K562 (cell line): ENCODE measurements around the gene IKBKE. TPM values are rescaled to one million over a fixed set of nuclear protein-coding genes. Genes with fewer than 3 reads are reported as not detected.

ENCODE experiments used
- L3MBTL2 ChIP-seq: fragments of 450-650 bp; IDR thresholded peaks from 2 replicates; pipeline ENCODE4 v1.6.1; 2016; ENCODE audit warnings: mild to moderate bottlenecking, moderate library complexity
- NCOA1 ChIP-seq: fragments of 450-650 bp; IDR thresholded peaks from 2 replicates; pipeline ENCODE4 v1.6.1; 2016; ENCODE audit warnings: low read depth
- PHF20 ChIP-seq: fragments of 450-650 bp; IDR thresholded peaks from 2 replicates; pipeline ENCODE4 v1.6.1; 2018; ENCODE audit not compliant: partially characterized antibody
- RAD21 ChIP-seq, 2 experiments: fragments of 250-450 bp in 1 of 2; fragments of 450-650 bp in 1 of 2; sonication (Bioruptor Pico) in 1 of 2; formaldehyde crosslinking in 1 of 2; IDR thresholded peaks in 1 of 2; conservative IDR thresholded peaks in 1 of 2; 2 replicates each; pipeline versions ENCODE4 v1.4.0 to v1.8.0; 2020 to 2022; ENCODE audit warnings: mild to moderate bottlenecking in 2 of 2, moderate library complexity in 1 of 2
- THRA ChIP-seq: fragments of 450-650 bp; IDR thresholded peaks from 2 replicates; pipeline ENCODE4 v1.6.1; 2017; ENCODE audit warnings: mild to moderate bottlenecking, moderate library complexity
- polyA plus RNA-seq, 8 experiments: library from polyadenylated mRNA; depleted of rRNA in 4 of 8; stranded (reverse) in 5 of 8; unstranded in 3 of 8; fragments of >200 nt; fragmentation: Nextera tagmentation in 2 of 8; fragmentation: Illumina TruSeq in 1 of 8; extraction: Ambion mirVana in 2 of 8; extraction: Trizol in 1 of 8; gene quantifications; 2 replicates each; pipeline versions ENCODE4 v1.2.1 to v1.2.3, GENCODE V29; 2011 to 2014; ENCODE audit warnings: inconsistent platforms in 1 of 8, missing spikeins in 1 of 8
- total RNA-seq, 7 experiments: library from RNA; depleted of rRNA in 6 of 7; stranded (reverse); fragments of >200 nt in 6 of 7; fragmentation: Illumina TruSeq in 2 of 7; extraction: Trizol in 2 of 7; gene quantifications; 2 replicates each; pipeline versions ENCODE4 v1.2.1 to v1.2.3, GENCODE V29; 2011 to 2021; ENCODE audit warnings: low replicate concordance in 1 of 7
- TF ChIP-seq, protein P1 (sequence below): fragments of 250-450 bp; sonication (Bioruptor Pico); IDR thresholded peaks from 2 replicates; pipeline ENCODE4 v1.4.0; 2020

IKBKE gene
- total and polyA plus RNA-seq, 9 of the 15 experiments (the other 6 are each of a cell fraction or from before 2014, with no cell fraction given), result 2.3 to 9.0 (median 4.8) TPM

DNA sequence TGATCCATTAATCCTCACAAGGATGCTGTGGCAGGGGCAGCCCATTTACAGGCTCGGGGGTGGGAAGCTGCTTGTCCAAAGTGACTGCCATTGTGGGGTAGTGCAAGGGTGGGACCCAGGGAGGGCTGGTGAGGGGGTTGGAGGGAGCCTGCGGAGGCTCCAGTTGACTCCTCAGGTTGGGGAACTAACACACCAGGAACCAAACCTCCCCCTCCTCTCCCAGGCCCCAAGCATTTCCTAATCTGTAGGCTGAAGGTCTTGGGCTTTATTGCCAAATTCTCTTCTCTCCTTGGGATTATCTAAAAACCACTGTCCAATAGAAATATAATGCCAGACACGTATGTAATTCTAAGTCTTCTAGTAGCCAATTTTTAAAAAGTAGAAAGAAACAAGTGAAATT lies 18.2 kb downstream of the IKBKE start (continued):
- TF ChIP-seq, protein P1, sequence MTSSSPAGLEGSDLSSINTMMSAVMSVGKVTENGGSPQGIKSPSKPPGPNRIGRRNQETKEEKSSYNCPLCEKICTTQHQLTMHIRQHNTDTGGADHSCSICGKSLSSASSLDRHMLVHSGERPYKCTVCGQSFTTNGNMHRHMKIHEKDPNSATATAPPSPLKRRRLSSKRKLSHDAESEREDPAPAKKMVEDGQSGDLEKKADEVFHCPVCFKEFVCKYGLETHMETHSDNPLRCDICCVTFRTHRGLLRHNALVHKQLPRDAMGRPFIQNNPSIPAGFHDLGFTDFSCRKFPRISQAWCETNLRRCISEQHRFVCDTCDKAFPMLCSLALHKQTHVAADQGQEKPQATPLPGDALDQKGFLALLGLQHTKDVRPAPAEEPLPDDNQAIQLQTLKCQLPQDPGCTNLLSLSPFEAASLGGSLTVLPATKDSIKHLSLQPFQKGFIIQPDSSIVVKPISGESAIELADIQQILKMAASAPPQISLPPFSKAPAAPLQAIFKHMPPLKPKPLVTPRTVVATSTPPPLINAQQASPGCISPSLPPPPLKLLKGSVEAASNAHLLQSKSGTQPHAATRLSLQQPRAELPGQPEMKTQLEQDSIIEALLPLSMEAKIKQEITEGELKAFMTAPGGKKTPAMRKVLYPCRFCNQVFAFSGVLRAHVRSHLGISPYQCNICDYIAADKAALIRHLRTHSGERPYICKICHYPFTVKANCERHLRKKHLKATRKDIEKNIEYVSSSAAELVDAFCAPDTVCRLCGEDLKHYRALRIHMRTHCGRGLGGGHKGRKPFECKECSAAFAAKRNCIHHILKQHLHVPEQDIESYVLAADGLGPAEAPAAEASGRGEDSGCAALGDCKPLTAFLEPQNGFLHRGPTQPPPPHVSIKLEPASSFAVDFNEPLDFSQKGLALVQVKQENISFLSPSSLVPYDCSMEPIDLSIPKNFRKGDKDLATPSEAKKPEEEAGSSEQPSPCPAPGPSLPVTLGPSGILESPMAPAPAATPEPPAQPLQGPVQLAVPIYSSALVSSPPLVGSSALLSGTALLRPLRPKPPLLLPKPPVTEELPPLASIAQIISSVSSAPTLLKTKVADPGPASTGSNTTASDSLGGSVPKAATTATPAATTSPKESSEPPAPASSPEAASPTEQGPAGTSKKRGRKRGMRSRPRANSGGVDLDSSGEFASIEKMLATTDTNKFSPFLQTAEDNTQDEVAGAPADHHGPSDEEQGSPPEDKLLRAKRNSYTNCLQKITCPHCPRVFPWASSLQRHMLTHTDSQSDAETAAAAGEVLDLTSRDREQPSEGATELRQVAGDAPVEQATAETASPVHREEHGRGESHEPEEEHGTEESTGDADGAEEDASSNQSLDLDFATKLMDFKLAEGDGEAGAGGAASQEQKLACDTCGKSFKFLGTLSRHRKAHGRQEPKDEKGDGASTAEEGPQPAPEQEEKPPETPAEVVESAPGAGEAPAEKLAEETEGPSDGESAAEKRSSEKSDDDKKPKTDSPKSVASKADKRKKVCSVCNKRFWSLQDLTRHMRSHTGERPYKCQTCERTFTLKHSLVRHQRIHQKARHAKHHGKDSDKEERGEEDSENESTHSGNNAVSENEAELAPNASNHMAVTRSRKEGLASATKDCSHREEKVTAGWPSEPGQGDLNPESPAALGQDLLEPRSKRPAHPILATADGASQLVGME (CRISPR knock-in tag), result no peak
- no peak for TF ChIP-seq L3MBTL2
- no peak for TF ChIP-seq NCOA1
- no peak for TF ChIP-seq RAD21 (CRISPR knock-in tag; conservative IDR thresholded peaks at IDR 0.05 in 1 of 2, IDR thresholded peaks at IDR 0.05 in 1 of 2)
- TF ChIP-seq PHF20, result no peak
- TF ChIP-seq THRA, result no peak
- TF ChIP-seq, all 486 proteins: peak for 0
